ENCODE measurements around the gene HUNK. TPM values are rescaled to one million over a fixed set of nuclear protein-coding genes. Genes with fewer than 3 reads are reported as not detected.

HUNK gene
- total RNA-seq, 1 donor from 2014 or later: 1.8 TPM

DNA sequence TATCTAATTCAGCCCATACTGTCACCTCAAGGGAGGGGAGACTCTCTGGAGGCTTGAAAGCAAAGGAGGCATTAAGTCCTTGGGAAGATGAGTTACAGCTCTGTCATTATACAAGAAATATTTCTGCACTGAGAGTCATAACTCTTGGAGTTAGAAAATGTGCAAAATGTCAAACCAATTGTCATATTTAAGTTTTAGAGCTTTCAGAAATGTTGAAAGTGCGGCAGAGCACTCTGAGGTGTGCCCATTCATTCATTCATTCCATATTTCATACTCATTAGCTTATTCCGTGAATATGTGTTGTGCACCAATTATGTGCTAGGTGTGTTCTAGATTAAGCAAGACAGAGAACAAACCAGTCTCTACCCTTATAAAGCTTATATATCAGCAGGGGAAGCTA is 87.1 kb downstream of the HUNK start:
- no peak for DNase-seq (ENCODE audit: low read depth)

DNA sequence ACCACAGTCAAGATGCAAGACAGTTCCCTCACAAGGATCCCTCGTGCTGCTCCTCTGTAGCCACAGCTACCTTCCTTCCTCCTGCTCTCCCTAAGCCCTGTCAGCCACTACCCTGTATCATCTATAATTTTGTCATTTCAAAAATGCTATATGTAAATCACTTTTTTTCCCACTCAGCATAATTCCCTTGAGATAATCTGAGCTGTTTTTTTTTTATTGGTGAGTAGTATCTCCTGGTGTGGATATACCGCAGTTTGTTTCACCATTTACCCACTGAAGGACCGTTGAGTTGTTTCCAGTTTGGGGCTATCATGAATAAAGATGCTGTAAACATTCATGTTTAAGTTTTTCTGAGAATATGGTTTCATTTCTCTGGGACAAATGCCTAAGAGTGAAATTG is 88.2 kb downstream of the HUNK start:
- no peak for DNase-seq (ENCODE audit: low read depth)

DNA sequence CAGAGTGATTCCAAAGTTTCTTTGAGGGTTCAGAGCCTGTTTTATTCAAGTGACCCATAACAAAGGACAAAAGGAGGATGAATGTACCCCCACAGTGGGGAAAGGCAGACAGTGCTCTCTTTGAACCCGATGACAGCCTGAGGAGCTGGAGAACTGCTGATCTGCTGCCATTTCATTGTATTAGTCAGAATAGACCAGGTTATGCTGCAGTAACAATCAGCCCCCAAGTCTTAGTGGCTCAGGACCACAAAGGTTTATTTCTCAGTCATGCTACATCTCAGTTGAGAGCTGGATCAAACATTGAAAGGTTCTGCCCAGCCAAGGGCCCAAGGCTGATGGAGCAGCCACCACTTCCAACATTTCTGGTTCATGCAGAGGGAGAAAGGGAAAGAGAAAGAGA is 88.9 kb downstream of the HUNK start:
- DNase-seq (ENCODE audit: low read depth): no peak

DNA sequence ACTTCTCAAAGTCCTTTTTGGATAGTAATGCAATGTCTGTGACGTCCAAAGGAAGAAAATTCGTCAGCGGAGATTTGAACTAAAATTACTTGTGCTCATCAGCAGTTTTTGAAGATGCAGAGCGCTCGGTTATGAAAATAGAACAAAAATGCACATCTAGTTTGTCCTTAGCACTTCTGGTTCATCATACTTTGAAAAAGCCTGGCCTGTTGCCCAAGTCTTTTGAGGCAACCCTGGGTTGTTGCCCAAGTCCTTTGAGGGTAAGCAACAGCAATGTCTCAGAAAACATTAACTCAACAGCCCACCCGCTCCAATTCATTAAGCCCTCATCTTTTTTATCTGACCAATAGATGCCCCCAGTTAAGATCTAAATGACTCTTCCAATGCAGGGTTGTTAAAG is 91.9 kb downstream of the HUNK start:
- no peak for DNase-seq (ENCODE audit: low read depth)

DNA sequence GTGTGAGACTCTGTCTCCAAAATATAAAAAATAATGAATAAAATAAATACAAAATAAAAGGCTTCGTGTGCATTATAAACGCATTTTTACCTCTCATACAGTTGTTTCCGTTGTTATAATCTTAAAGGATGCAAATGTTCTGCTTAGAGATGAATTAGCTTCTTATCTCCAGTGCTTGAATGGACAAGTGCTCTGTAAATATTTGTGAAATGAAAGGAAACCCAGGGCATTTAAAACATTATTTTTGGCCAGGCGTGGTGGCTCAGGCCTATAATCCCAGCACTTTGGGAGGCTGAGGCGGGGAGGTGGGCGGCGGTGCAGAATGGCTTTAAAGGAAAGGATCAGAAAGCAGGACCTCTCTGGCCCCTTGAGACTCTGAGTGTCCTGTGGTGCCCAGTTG is 94.5 kb downstream of the HUNK start:
- no peak for DNase-seq (ENCODE audit: low read depth)

DNA sequence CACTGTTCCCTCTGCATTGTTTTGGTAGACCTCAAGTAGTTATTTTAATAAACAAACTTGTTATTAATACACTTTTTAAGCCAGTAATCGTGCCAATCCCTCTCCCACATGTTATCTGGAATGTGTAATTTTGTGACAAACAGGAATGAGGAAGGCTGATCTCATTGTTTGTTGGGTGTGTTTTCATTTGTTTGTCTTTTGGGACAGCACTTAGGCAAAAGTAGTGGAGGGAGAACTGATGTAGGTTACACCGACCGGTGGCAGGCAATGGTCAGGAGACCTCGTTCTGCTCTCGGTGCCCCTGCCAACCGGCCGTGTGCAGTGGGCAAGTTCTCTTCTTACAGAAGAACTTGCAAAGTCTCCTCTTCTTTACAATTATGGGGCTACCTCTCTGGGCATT is 99.8 kb downstream of the HUNK start:
- no peak for DNase-seq (ENCODE audit: low read depth)

DNA sequence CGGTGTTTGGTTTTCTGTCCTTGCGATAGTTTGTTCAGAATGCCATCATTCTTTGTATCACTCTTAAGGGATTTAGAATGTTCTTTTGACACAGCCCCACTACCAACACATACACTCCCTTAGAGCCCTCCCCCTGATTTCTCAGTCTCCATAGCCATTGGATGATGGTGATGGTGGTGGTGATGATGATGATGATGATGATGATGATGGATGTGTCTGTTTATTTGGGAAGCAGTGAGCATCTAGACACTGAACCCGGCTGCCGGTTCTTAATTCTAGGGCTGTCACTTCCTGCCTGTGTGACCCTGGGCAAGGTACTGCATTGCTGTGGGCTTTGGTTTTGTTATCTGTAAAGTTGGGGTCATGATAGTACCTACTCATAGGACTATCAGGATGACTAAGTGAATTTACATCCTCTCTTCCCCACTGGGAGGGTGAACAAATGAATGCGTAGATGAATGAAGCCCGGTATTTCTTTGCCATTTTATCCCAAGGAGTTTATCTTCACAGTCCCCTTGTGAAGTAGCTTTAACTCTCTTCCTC is 100.7 kb downstream of the HUNK start:
- DNase-seq (ENCODE audit: low read depth): no peak

DNA sequence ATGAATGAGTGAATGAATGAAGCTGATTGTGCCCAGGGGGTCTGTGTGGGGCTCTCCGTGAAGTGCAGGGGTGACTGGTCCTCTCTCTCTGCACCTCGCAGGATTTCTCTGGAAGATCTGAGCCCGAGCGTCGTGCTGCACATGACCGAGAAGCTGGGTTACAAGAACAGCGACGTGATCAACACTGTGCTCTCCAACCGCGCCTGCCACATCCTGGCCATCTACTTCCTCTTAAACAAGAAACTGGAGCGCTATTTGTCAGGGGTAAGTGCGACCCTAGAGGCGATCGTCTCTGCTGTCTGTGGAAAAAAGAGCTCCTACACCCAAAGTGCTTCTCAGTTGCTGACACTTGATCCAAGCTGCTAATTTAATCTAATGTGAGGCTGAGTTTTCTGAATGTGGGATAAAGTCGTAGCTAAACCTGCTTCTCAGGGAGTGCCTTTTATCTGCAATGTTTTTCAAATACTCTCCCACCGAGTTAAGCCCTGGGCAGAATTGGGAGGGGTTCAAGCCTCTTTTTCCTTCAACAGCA is 101.7 kb downstream of the HUNK start:
- DNase-seq (ENCODE audit: low read depth): no peak

DNA sequence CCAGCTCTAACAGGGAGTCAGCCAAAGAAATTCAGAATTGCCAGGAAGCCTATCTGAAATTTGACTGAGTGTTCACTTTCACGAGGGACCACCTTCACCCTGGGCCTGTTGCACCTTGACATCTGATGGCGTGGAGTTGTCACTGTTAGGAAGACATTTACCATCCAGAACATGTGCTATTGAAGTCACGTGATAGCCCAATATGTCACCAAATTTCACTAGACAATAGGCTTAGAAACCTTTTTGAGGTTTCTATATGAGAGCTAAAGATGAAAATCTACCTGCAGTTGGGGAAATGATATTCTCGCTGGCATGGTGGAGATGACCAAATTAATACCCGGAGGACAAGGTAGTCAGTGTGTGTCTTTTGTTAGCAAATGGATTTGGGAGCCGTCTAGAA is 102.7 kb downstream of the HUNK start:
- DNase-seq (ENCODE audit: low read depth): no peak

DNA sequence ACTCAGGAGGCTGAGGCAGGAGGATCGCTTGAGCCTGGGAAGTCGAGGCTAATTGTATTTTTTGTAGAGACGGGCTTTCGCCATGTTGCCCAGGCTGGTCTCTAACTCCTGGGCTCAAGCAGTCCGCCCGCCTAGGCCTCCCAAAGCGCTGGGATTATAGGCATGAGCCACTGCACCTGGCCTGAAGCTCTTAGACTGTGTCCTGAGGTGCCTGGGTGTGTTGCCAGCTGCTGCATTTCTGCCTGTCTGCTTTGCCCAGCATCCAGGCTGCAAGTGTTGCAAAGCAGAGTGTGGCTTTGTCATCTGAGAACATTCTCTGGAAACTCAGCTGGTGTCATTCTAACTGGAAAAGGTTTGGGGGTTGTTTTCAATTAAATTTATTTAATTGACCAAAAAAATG is 105.0 kb downstream of the HUNK start:
- no peak for DNase-seq (ENCODE audit: low read depth)

DNA sequence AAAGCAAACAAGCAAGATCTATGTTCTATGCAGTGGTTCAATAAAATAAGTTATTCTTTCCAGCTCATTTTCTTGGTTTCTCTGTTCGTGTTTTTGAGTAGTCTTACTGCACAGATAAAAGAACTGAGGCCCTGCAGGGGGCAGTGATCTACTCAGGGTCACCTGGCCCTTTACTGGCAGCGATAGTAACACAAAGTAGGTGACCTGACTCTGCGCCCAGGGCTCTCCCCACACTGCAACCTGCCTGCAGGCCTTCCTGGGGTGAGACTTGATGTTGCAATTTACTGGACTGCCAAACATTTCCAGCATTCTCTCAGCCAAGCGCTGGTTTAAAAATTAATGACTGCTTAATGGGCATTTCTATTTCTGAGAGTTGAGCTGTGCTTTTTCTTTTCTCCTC is 110.3 kb downstream of the HUNK start:
- DNase-seq (ENCODE audit: low read depth): peak; percentile 87

DNA sequence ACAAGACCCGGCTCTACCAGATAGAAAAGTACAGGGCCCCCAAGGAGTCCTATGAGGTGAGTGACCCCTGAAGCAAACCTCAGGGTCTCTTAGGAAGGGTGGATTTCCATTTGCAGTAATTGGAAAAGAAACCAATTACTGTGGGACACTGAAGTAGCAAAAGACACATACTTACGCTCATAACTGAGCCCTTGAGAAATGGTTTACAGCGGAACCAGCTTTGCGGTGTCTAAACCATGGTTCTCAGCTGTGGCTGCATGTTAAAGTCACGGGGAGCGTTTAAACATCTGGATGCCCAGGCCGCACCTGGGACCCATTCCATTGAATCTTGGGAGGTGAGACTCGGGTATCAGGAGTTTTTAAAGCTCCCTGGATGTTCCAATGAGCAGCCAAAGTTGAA is 110.7 kb downstream of the HUNK start:
- DNase-seq (ENCODE audit: low read depth): no peak

DNA sequence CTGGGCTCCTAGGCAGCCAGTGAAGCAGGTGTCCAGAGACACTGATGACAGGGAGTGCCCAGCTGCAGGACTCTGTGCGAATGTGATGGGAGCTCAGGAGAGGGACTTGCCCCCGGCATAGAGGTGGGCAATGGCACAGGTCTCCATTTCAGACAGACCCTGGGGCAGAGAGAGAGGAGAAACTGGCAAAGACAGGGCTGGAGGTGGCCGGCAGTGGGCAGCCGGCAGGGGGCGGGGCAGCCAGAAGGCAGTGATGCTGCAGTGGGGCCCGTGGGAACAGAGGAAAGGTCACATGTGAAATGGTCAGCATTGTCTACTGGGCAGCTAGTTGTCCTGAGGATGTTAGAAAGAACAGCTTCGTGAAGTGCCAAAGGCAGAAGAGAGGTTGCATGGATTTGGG is 112.6 kb downstream of the HUNK start:
- no peak for DNase-seq (ENCODE audit: low read depth)

DNA sequence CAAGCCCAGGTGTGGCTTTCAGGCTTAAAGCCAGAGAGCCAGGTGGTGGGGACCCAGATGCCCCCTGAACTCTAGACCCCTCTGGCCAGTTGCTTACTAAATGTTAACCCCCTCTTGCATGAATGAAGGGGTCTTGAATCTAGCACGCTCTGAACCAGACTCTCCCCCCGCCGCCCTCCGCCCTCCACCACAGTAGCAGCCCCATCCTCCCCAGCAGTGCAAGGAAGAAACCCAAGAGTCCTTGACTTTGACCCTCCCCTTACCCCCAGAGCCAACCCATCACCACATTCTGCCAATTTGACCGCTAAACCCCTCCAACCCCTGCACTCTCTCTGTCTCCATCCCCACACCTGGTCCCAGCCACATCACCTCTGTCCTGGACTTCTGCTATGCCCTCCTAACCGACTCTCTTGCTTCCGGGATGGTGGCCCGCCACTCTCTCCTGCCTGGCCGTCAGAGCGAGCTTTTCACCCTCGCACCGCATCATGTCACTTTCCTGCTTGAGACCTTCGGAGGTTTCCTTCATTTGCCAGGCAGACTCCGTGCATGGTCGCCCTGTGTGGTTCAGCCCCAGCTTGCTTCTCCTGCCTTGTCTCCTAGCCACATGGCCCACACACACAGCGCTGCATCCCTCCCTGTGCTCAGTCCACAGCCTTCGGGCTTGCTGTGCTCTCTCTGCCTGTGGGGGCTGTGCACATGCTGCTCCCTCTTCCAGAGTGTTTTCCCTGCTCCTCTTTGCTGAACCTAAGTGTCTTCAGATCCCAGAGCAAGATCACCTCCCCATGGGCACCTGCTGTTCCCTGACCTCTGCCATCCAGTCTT is 113.4 kb downstream of the HUNK start:
- no peak for DNase-seq (ENCODE audit: low read depth)

DNA sequence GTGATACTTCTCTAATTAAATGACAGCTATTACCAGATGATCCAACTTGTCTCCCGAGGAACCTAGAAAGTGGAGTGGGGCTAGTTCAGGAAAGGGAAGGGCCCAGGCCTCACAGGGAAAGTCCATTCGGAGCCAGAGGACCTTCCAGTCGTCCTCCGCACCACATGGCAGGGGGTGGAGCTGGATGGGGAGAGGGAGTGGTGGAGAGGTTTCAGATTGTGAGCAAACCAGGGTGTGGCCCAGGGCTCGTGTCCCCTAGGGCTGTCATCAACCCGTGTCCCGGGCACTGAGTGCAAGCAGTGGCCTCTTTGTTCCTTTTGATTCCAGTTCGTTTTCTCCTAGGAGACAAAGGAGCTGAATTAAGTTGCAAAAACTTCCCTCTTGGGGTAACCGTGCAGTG is 114.9 kb downstream of the HUNK start:
- no peak for DNase-seq (ENCODE audit: low read depth)

DNA sequence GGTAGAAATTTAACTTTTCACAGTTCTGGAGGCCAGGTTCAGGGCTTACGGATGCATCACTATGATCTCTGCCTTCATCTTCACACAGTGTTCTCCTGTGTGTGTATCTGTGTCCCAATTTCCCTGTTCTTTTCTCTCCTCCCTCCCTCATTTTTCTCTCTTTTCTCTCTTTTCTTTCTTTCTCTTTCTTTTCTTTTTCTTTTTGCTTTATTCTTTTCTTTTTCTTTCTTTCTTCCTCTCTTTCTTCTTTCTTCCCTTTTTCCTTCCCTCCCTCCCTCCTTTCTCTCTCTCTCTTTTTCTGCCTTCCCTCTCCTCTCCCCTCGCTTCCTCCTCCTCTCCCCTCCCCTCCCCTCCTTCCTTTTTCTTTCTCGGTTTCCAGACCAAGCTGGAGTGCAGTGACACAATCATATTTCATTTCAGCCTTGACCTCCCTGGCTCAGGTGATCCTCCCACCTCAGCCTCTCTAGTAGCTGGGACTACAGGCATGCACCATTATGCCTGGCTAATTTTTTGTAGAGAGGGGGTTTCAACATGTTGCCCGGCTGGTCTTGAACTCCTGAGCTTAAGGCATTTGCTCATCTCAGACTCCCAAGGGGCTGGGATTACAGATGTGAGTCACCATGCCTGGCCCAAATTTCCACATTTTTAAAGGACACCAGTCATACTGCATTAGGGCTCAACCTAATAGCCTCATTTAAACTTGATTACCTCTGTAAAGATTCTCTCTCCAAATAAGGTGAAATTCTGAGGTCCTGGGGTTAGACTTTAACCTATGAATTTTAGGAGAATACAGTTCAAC is 115.9 kb downstream of the HUNK start:
- peak; percentile 7 for DNase-seq (ENCODE audit: low read depth)

DNA sequence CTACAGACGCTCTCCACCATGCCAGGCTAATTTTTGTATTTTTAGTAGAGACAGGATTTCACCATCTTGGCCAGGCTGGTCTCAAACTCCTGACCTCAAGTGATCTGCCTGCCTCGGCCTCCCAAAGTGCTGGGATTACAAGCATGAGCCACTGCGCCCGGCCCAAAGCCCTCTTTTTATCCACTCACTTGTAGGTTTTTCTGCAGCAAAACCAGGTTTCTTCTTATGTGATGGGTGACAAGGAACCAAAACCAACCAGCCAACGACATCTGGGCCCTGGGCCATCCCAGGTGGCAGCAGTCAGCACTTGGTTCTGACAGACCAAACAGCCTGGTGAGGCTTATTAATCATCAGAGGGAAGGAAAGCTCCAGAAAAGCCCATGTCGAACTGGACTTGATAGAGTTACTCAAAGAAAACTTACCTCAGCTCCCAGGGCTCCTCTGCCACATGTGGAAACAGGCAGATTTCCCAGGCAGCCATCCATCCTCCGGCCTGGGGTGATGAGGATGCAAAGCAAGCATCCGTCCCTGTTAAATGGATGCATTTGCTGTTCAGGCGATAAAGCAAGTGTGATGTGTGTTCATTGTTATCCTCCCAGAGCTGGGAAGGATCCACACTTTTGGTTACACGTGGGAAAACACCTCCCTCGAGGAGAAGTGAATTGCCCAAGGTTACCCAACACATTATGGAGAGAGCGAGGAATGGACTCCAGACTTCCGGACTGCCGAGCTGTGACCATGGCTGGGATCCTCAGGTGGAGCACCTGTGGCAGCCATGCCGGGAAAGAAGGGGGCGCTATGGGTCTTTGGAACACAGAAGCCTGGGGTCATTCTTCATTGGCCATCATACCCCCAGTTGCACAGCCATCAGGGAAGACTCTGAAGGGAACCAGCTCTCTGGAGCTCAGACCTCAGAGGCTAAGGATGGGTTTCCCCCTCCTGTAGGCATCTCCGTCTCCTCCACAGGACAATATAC is 118.8 kb downstream of the HUNK start:
- DNase-seq (ENCODE audit: low read depth): no peak

DNA sequence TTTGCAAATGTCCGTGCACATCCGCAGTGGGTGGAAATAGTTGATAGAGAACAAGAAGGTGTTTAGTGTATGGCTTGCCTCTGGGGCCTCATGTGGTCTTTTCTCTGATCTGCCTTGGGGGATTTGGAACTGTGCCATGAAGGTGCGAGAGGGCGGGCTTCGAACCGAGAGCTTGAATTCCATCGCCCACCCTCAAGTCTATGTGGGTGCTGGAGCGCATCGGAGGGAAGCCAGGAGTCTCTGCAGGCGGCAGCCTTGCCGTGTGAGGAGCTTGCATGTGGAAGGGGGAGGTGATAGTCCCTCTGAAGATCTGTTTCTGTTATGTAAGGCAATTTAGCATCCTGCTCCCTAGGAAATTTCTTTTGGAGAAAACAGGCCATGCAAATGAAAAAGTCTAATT is 119.6 kb downstream of the HUNK start:
- DNase-seq (ENCODE audit: low read depth): no peak

DNA sequence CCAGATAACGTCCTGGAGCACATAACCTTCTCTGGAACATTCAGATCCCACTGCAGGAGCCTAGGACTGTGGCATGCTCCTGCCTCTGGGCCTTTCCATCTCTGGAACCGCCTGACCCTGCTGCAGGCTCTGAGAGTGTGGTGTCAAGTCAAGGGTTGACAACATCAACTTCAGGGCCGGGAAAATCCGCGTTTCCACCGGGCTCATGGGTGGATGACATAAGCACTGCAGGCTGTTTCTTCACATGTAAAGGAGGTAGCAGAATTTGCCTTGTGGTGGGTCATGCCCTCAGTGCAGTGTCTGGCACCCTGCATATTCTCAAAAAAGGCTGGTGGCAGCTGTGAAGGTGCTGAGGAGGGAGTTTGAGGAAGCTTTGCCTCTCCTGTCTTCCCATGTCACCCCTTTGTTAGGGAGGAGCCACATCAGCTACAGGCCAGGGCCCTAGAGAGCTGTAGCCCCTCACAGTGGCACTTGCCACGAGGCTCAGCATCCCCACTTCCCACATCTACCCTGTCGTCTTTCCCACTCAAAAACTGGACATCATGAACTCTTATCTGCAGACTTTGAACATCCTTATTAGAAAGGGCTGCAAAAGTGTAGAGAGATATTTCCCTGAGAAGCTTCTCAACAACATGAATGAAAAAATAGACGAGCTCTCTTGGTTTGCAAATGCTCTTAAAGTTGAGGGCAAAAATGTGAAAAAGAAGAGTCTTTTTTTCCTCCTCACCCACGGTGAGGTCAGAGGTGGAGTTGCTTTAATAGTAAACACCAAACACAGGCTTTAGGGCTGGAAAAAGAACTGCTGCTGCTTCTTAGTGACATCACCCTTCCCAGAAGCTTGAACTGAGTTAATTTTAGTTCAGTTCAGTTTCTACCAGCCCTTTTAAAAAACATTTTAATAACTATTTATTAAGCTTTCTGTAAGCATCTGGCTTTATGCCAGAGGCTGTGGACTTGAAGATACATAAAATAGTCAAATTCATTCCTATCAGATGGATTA is 121.3 kb downstream of the HUNK start:
- DNase-seq (ENCODE audit: low read depth): no peak

DNA sequence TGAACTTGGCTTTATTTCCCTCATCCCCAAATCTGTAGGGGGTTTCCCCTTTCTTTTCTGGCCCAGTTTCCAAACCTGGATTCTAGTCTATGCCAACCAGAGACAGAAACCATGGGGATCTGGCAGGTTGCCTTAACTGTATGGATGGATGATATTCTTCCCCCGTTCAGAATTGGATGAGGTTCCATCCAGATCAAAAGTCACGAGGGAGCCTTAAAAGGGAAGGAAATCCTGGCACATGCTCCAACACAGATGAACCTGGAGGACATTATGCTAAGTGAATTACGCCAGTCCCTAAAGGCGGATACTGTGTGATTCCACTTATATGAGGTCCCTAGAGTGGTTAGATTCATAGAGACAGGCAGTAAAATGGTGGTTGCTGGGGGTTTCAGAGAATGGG is 124.4 kb downstream of the HUNK start:
- DNase-seq (ENCODE audit: low read depth): no peak

All from renal cortical epithelial cell (primary cell).